Heart left ventricle (tissue), 13 donors: Measurements from ENCODE around the gene ARHGAP10.

Experiments used
- POLR2A ChIP-seq, 2 donors: fragments of 450-650 bp; IDR thresholded peaks; one replicate each; pipeline ENCODE4 v1.6.1; 2017; ENCODE audit warnings: antibody characterized with exemption in 2 of 2, mild to moderate bottlenecking in 2 of 2, moderate library complexity in 2 of 2
- TF ChIP-seq, protein P1 (sequence below), 12 donors: fragments of 200-600 bp; sonication (generic) in 4 of 12; IDR thresholded peaks; one replicate each; pipeline versions ENCODE4 v1.5.0 to v1.8.0; 2018 to 2022; ENCODE audit warnings: antibody characterized with exemption in 12 of 12, mild to moderate bottlenecking in 5 of 12
- donor health status: ischemic (EF 13 %, LVEDD 7.1; RV severe dilation, severe dysfunction).
- donor health status: DM: no; HTN: yes; CAD: no.
- donor health status: DM: no; HTN: no; CAD: no.
- donor health status: ischemic (EF 25% LVEDD 6.9; RV normal size, moderate dysfunction).
- donor health status: ischemic (EF 25% LVEDD 5.7; RV mildly dilated, moderate dysfunction).
- donor health status: ischemic (EF 35%, LVEDD 5.7; RV mildly dilated, moderate dysfunction).
- donor health status: nonischemic (EF 11% LVEDD 7.7; RV severe dilation, severe dysfunction).
- donor health status: DM: yes; HTN: yes; CAD: no.
- donor health status: PGD.
- donor health status: ischemic (EF 29% LVEDD 5.4; RV normal size, mild dysfunction).
- donor health status: nonischemic (EF 23%, LVEDD 6.1; RV moderate dilation, normal function).

DNA sequence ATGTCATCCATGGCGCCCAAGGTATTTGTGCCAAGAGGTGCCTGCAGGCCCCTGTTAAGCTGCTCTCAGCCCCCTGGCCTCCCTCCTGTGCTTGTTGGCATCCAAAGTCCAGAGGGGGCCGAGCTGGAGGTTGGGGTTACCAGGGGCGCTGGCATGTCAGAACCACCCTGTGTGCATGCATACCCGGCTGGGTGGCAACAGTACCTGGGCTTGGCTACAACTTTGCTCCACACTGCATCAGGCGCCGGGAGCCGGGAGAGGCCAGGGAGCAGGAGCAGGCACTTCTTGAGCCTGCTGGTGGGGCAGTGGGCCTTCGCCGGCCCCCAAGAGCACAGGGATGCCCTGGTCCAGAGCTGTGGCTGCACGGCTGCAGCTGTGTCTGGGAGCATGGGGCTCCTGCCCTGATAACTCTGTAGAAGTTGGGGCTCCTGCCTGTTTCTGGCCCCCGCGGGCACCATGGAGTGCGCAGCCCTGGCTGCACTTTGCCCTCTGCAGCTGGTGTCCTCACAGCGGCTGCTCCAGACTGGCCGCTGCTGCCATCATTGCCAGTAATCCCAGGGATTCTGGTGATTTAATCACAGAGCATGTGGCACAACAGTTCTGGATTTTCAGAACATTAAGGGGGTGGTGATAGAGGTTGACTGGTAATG lies 130.3 kb downstream of the ARHGAP10 start:
- TF ChIP-seq, protein P1, sequence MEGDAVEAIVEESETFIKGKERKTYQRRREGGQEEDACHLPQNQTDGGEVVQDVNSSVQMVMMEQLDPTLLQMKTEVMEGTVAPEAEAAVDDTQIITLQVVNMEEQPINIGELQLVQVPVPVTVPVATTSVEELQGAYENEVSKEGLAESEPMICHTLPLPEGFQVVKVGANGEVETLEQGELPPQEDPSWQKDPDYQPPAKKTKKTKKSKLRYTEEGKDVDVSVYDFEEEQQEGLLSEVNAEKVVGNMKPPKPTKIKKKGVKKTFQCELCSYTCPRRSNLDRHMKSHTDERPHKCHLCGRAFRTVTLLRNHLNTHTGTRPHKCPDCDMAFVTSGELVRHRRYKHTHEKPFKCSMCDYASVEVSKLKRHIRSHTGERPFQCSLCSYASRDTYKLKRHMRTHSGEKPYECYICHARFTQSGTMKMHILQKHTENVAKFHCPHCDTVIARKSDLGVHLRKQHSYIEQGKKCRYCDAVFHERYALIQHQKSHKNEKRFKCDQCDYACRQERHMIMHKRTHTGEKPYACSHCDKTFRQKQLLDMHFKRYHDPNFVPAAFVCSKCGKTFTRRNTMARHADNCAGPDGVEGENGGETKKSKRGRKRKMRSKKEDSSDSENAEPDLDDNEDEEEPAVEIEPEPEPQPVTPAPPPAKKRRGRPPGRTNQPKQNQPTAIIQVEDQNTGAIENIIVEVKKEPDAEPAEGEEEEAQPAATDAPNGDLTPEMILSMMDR (IDR thresholded peaks at IDR 0.05): no peak
- no peak for TF ChIP-seq POLR2A (IDR thresholded peaks at IDR 0.05)
